ENCODE results near the gene NRP2. TPM values are rescaled to one million over a fixed set of nuclear protein-coding genes. Genes with fewer than 3 reads are reported as not detected.
A peak's percentile ranks its signal among the peaks of the same experiment; 100 is the strongest.

NRP2 gene
- total and polyA plus RNA-seq, 11 donors = 2.0 to 57.5 (median 4.7) TPM

GRCh38 chr2:205703471-205704126 is 21.3 kb downstream of the NRP2 start:
- no peak overlapping the region for H3K4me3 ChIP-seq
- peaks cover 0 to 3% (median 0%) of the 10 kb centered on the region in 9 donors for H3K36me3 ChIP-seq
- H3K27me3 ChIP-seq = no peaks in the 10 kb centered on the region
- peaks cover 0 to 98% (median 63%) of the 10 kb centered on the region in 12 donors for H3K4me1 ChIP-seq
- peak overlapping the region in 8 of 12 donors; percentile 11 to 93 (median 70) for H3K27ac ChIP-seq
- H3K9me3 ChIP-seq = no peaks in the 10 kb centered on the region
- TF ChIP-seq POLR2A (IDR thresholded peaks at IDR 0.05) = no peak
- no peak for TF ChIP-seq CTCF (IDR thresholded peaks at IDR 0.05)
- 77 to 83% (median 79%) methylated on average over 8 of the region's 8 CpGs for WGBS, 4 donors
- DNase-seq (no peak), ATAC-seq (no peak)
- intact Hi-C loops (cut with DNase I) = no loop called here

GRCh38 chr2:205704127-205704741 is 21.9 kb downstream of the NRP2 start:
- peak in 1 of 4 donors; percentile 13 for ATAC-seq
- Histone ChIP-seq H3K9me3 (no peaks in the 10 kb centered on the region), H3K4me1 (peaks cover 0 to 100% (median 67%) of the 10 kb centered on the region in 12 donors), H3K4me3 (no peak overlapping the region), H3K36me3 (peaks cover 0 to 3% (median 0%) of the 10 kb centered on the region in 9 donors), H3K27ac (peak overlapping the region in 8 of 12 donors; percentile 11 to 93 (median 78)), H3K27me3 (no peaks in the 10 kb centered on the region)
- DNase-seq = peak in 3 of 5 donors; percentile 38 to 51 (median 44)
- intact Hi-C loops (cut with DNase I) = no loop called here
- 59 to 60% (median 59%) methylated on average over 9 of the region's 9 CpGs for WGBS, 4 donors
- TF ChIP-seq POLR2A (IDR thresholded peaks at IDR 0.05) (no peak), CTCF (IDR thresholded peaks at IDR 0.05) (no peak)

- peaks cover 0 to 3% (median 0%) of the 10 kb centered on the region in 9 donors for H3K36me3 ChIP-seq
- ATAC-seq (no peak), DNase-seq (no peak)
- 72 to 81% (median 78%) methylated on average over 16 of the region's 16 CpGs for WGBS, 4 donors
- TF ChIP-seq POLR2A (IDR thresholded peaks at IDR 0.05) (no peak), CTCF (IDR thresholded peaks at IDR 0.05) (no peak)
- peak overlapping the region; percentile 5 to 93 (median 78) for H3K27ac ChIP-seq
- H3K9me3 ChIP-seq = no peaks in the 10 kb centered on the region
- intact Hi-C loops (cut with DNase I) = loop anchor here in 2 of 10 donors (5.0 kb wide), 1 partner anchor 52 kb away; no protein-coding TSS in a partner anchor
- H3K4me3 ChIP-seq = no peak overlapping the region
- H3K27me3 ChIP-seq = no peaks in the 10 kb centered on the region
- H3K4me1 ChIP-seq = peaks cover 0 to 87% (median 66%) of the 10 kb centered on the region in 12 donors
Measured at GRCh38 chr2:205705511-205706349, 23.4 kb downstream of the NRP2 start.
